HepG2 (cell line): ENCODE data around the gene H1-8. TPM values are rescaled to one million over a fixed set of nuclear protein-coding genes. Genes with fewer than 3 reads are reported as not detected.
A peak's percentile ranks its signal among the peaks of the same experiment; 100 is the strongest.

Source experiments
- ATAC-seq: fragments of 200-7000 bp; cut with Tn5 transposase; 3 replicates; pipeline ENCODE4 v1.9.1; 2020; ENCODE audit warnings: mild to moderate bottlenecking, moderate library complexity
- BruUV-seq: library from RNA; stranded (reverse); fragments of 400-500 nt; replicated peaks from 2 replicates; lab custom pipeline; 2021; lab: Mats Ljungman, UMichigan
- CTCF ChIA-PET: fragments of 300-600 bp; formaldehyde crosslinking; extraction: SDS; loops from one replicate; lab custom pipeline; 2021; ENCODE audit warnings: low total read pairs, inconsistent platforms, low intra/inter-chr PET ratio; lab: Yijun Ruan, JAX
- POLR2A ChIA-PET: fragments of 350-600 bp; sonication (Branson Sonifier 250); formaldehyde crosslinking; loops from one replicate; lab custom pipeline; 2020; ENCODE audit warnings: antibody characterized with exemption, inconsistent platforms; lab: Yijun Ruan, JAX
- DNase-seq: peaks from one replicate; pipeline ENCODE4 v3.0.0-alpha.2; 2015; ENCODE audit warnings: low spot score
- FAIRE-seq: peaks from 3 replicates; lab custom pipeline; 2011; peaks lifted over from hg19 to GRCh38; lab: Jason Lieb, UNC
- H2AFZ ChIP-seq: one replicate; pipeline ENCODE4 v1.6.1; 2011; ENCODE audit warnings: low read length, inconsistent platforms
- H3K27ac ChIP-seq: fragments of 300-600 bp; 3 replicates; pipeline ENCODE4 v1.8.0; 2011; ENCODE audit warnings: mixed run types, mild to moderate bottlenecking, mixed read lengths, low read length, inconsistent platforms; ENCODE audit not compliant: insufficient read depth; ENCODE audit errors: extremely low read length
- H3K27me3 ChIP-seq, 2 experiments: fragments of 200-600 bp in 1 of 2; 2 replicates in 1 of 2; 3 replicates in 1 of 2; pipeline versions ENCODE4 v1.6.0 to v1.8.0; 2011; ENCODE audit warnings: low read length in 2 of 2, mild to moderate bottlenecking in 2 of 2, moderate library complexity in 2 of 2, inconsistent platforms in 1 of 2; ENCODE audit not compliant: insufficient read depth in 2 of 2, control insufficient read depth in 1 of 2
- H3K36me3 ChIP-seq, 2 experiments: fragments of 200-600 bp in 1 of 2; replicated peaks in 1 of 2; 2 replicates in 1 of 2; 3 replicates in 1 of 2; pipeline versions ENCODE4 v1.5.1 to v1.8.0; 2011; ENCODE audit warnings: low read length in 2 of 2, inconsistent platforms in 1 of 2; ENCODE audit not compliant: insufficient read depth in 2 of 2, control insufficient read depth in 1 of 2
- H3K4me1 ChIP-seq: 2 replicates; pipeline ENCODE4 v1.5.1; 2012; ENCODE audit warnings: low read length, inconsistent platforms; ENCODE audit not compliant: insufficient read depth
- H3K4me2 ChIP-seq: 2 replicates; pipeline ENCODE4 v1.6.0; 2011; ENCODE audit warnings: low read depth, low read length, inconsistent platforms
- H3K4me3 ChIP-seq, 3 experiments: fragments of 200-600 bp in 1 of 3; sonication (generic), shearing (Covaris generic) in 1 of 3; replicated peaks in 1 of 3; 2 replicates each; pipeline ENCODE4 v1.5.1; 2011 to 2016; ENCODE audit warnings: low read length in 3 of 3, inconsistent platforms in 2 of 3, low read depth in 2 of 3, mild to moderate bottlenecking in 2 of 3, control low read depth in 1 of 3, mixed read lengths in 1 of 3; ENCODE audit not compliant: insufficient read depth in 1 of 3
- H3K79me2 ChIP-seq: one replicate; pipeline ENCODE4 v1.6.1; 2011; ENCODE audit warnings: low read length, inconsistent platforms; ENCODE audit not compliant: insufficient read depth
- H3K9ac ChIP-seq: 2 replicates; pipeline ENCODE4 v1.6.0; 2011; ENCODE audit warnings: mild to moderate bottlenecking, low read depth, low read length, inconsistent platforms; ENCODE audit not compliant: insufficient read depth
- H3K9me3 ChIP-seq: 2 replicates; pipeline ENCODE4 v1.5.1; 2012; ENCODE audit warnings: mild to moderate bottlenecking, low read length
- H4K20me1 ChIP-seq: 2 replicates; pipeline ENCODE4 v1.6.0; 2011; ENCODE audit warnings: inconsistent platforms, mild to moderate bottlenecking, low read length, moderate library complexity; ENCODE audit not compliant: insufficient read depth
- AHR ChIP-seq: IDR thresholded peaks from 2 replicates; pipeline ENCODE4 v1.6.1; 2018; ENCODE audit warnings: missing genetic modification reagents, missing compliant biosample characterization
- ISL2 ChIP-seq: sonication (generic); formaldehyde crosslinking; IDR thresholded peaks from 2 replicates; pipeline ENCODE4 v1.5.0; 2020; ENCODE audit warnings: missing genetic modification reagents
- JARID2 ChIP-seq: sonication (generic); formaldehyde crosslinking; IDR thresholded peaks from 2 replicates; pipeline ENCODE4 v1.8.1; 2023; ENCODE audit warnings: missing genetic modification reagents, inconsistent platforms; ENCODE audit not compliant: insufficient replicate concordance
- MAFK ChIP-seq, 2 experiments: IDR thresholded peaks in 1 of 2; conservative IDR thresholded peaks in 1 of 2; 2 replicates each; pipeline ENCODE4 v1.6.1; 2011; ENCODE audit warnings: improper control_type of control experiment in 2 of 2, low read length in 2 of 2
- NRL ChIP-seq: sonication (generic); formaldehyde crosslinking; IDR thresholded peaks from 2 replicates; pipeline ENCODE4 v1.5.0; 2020; ENCODE audit warnings: missing genetic modification reagents, mild to moderate bottlenecking, moderate library complexity, borderline replicate concordance
- PHB2 ChIP-seq: fragments of 450-650 bp; IDR thresholded peaks from 2 replicates; pipeline ENCODE4 v1.6.1; 2018; ENCODE audit not compliant: partially characterized antibody
- ZNF282 ChIP-seq: fragments of 450-650 bp; IDR thresholded peaks from 2 replicates; pipeline ENCODE4 v1.6.1; 2018; ENCODE audit not compliant: partially characterized antibody
- ZNF362 ChIP-seq: sonication (generic); formaldehyde crosslinking; IDR thresholded peaks from 2 replicates; pipeline ENCODE4 v1.4.0; 2020; ENCODE audit warnings: missing genetic modification reagents, mild to moderate bottlenecking, borderline replicate concordance
- ZNF558 ChIP-seq: sonication (generic); formaldehyde crosslinking; IDR thresholded peaks from 2 replicates; pipeline ENCODE4 v1.9.0; 2022; ENCODE audit warnings: mild to moderate bottlenecking, missing genetic modification reagents, borderline replicate concordance
- ZNF768 ChIP-seq: sonication (generic); formaldehyde crosslinking; IDR thresholded peaks from 2 replicates; pipeline ENCODE4 v1.4.0; 2020; ENCODE audit warnings: missing genetic modification reagents
- WGBS: methylation state at CpG from one replicate; pipeline ENCODE4 v1.1.6; 2017; ENCODE audit warnings: low lambda C conversion rate; 5-methylcytosine and 5-hydroxymethylcytosine counted together
- in situ Hi-C: cut with HindIII; loops from 2 replicates; pipeline ENCODE4 v1.10.0; 2017; ENCODE audit warnings: low pct_unique_long_range_greater_than_20kb; ENCODE audit not compliant: extremely low pct_ligation_motif_present
- intact Hi-C: fragments of 100-400 bp; cut with micrococcal nuclease; formaldehyde crosslinking; loops from one replicate; pipeline ENCODE4 v1.10.0; 2022; ENCODE audit not compliant: unreplicated experiment
- polyA plus RNA-seq, 8 experiments: library from polyadenylated mRNA; depleted of rRNA in 3 of 8; stranded (reverse) in 7 of 8; unstranded in 1 of 8; fragments of >200 nt; fragmentation: Illumina TruSeq in 4 of 8; extraction: Trizol in 4 of 8; gene quantifications; 2 replicates each; pipeline versions ENCODE4 v1.2.1 to v1.2.3, GENCODE V29; 2011 to 2016; ENCODE audit warnings: low read depth in 4 of 8, missing spikeins in 1 of 8, mixed read lengths in 1 of 8; ENCODE audit not compliant: insufficient read depth in 1 of 8
- total RNA-seq, 5 experiments: library from RNA; depleted of rRNA; stranded (reverse); fragments of >200 nt; fragmentation: Illumina TruSeq; extraction: Trizol; gene quantifications; 2 replicates each; pipeline ENCODE4 v1.2.3, GENCODE V29; 2016; ENCODE audit warnings: low read depth in 1 of 5

The H1-8 gene
- total and polyA plus RNA-seq, 2 of the 13 experiments (the other 11 are each of a cell fraction or from before 2014, with no cell fraction given) = 0.08 TPM; not detected in 1

DNA sequence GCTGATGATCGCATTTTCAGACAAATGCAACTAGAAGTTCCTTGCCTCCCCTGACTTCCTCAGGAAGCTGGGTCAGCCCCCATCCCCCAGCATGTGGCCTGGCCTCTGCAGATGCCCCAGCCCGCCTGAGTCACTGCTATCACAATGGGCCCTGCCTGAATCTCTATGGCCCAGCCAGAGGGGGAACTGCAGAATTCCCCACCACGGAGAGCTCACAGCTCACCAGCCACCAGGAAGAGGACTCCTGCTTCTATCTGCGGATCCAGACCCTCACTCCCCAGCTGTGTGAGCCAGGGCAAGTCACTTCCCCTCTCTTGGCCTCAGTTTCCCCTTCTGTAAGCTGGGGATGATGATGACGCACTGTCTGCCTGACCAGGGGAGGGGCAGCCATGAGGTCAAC lies 56.6 kb downstream of the H1-8 start:
- ChIA-PET CTCF (no interaction called here), POLR2A (no interaction called here)
- peaks cover 96% of the 10 kb centered on the region for H3K4me1 ChIP-seq
- H3K4me2 ChIP-seq = no peak overlapping the region
- no peak for TF ChIP-seq PHB2
- no peak for TF ChIP-seq MAFK (conservative IDR thresholded peaks at IDR 0.05 in 1 of 2, IDR thresholded peaks at IDR 0.05 in 1 of 2; ENCODE audit: low read length in 2 of 2)
- TF ChIP-seq ZNF282 = no peak
- TF ChIP-seq ZNF362 (CRISPR knock-in tag) = no peak
- no peak for TF ChIP-seq NRL (CRISPR knock-in tag)
- no peak for TF ChIP-seq ZNF558 (CRISPR knock-in tag)
- no peak for TF ChIP-seq JARID2 (CRISPR knock-in tag)
- TF ChIP-seq ISL2 (CRISPR knock-in tag) = no peak
- no TSS peak for BruUV-seq
- H3K9ac ChIP-seq = no peak overlapping the region
- no peak for FAIRE-seq
- WGBS = no CpG with 5 or more reads among the region's 5 CpGs
- no peak for ATAC-seq
- peaks cover 82% of the 10 kb centered on the region for H3K79me2 ChIP-seq
- in situ Hi-C loops = no loop called here
- H3K36me3 ChIP-seq = peaks cover 0 to 5% of the 10 kb centered on the region in 2 experiments; a peak in 2 of 5 replicates
- no peak for DNase-seq
- peaks cover 36% of the 10 kb centered on the region for H4K20me1 ChIP-seq
- H3K27me3 ChIP-seq = no peaks in the 10 kb centered on the region; a peak in 1 of 5 replicates
- no peak overlapping the region for H3K4me3 ChIP-seq
- no peaks in the 10 kb centered on the region for H3K9me3 ChIP-seq
- intact Hi-C loops = no loop called here
- no peak overlapping the region for H2AFZ ChIP-seq
- H3K27ac ChIP-seq = no peak overlapping the region

- in situ Hi-C loops (no loop called here), intact Hi-C loops (no loop called here)
- peaks cover 40% of the 10 kb centered on the region for H4K20me1 ChIP-seq
- DNase-seq = no peak
- no TSS peak for BruUV-seq
- H3K9ac ChIP-seq = no peak overlapping the region
- peaks cover 0 to 5% of the 10 kb centered on the region in 2 experiments; a peak in 2 of 5 replicates for H3K36me3 ChIP-seq
- no peak for FAIRE-seq
- peaks cover 90% of the 10 kb centered on the region for H3K4me1 ChIP-seq
- WGBS = 100% methylated on average over 2 of the region's 2 CpGs
- no peak overlapping the region for H3K4me2 ChIP-seq
- no peaks in the 10 kb centered on the region; a peak in 1 of 5 replicates for H3K27me3 ChIP-seq
- ATAC-seq = no peak
- CTCF ChIA-PET = no interaction called here
- H2AFZ ChIP-seq = no peak overlapping the region
- POLR2A ChIA-PET = no interaction called here
- no peaks in the 10 kb centered on the region for H3K9me3 ChIP-seq
- no peak overlapping the region for H3K4me3 ChIP-seq
- peaks cover 83% of the 10 kb centered on the region for H3K79me2 ChIP-seq
- TF ChIP-seq ZNF768 = peak; percentile 87
- TF ChIP-seq AHR (CRISPR knock-in tag) = no peak
- H3K27ac ChIP-seq = no peak overlapping the region
Observed at GRCh38 chr3:129600348-129600747, 57.4 kb downstream of the H1-8 start.
